K562 (cell line): ENCODE measurements around the gene STAM2. TPM values are rescaled to one million over a fixed set of nuclear protein-coding genes. Genes with fewer than 3 reads are reported as not detected.
A peak's percentile ranks its signal among the peaks of the same experiment; 100 is the strongest.

Experiments
- ARID1B ChIP-seq: fragments of 450-650 bp; IDR thresholded peaks from 2 replicates; pipeline ENCODE4 v1.6.1; 2016; ENCODE audit warnings: antibody characterized with exemption, mild to moderate bottlenecking, inconsistent platforms
- CREM ChIP-seq: IDR thresholded peaks from 2 replicates; pipeline ENCODE4 v1.6.1; 2014; ENCODE audit warnings: antibody characterized with exemption, low read depth
- DPF2 ChIP-seq: fragments of 450-650 bp; IDR thresholded peaks from 2 replicates; pipeline ENCODE4 v1.6.1; 2016
- EHMT2 ChIP-seq: fragments of 450-650 bp; IDR thresholded peaks from 2 replicates; pipeline ENCODE4 v1.6.1; 2018; ENCODE audit warnings: antibody characterized with exemption
- HNRNPL ChIP-seq: fragments of 200-400 bp; formaldehyde crosslinking; IDR thresholded peaks from 2 replicates; pipeline ENCODE4 v1.6.1; 2017; ENCODE audit warnings: low read depth, mild to moderate bottlenecking, low read length
- HOXB6 ChIP-seq: fragments of 250-450 bp; sonication (Bioruptor Pico); IDR thresholded peaks from 2 replicates; pipeline ENCODE4 v1.5.1; 2022; ENCODE audit warnings: mild to moderate bottlenecking, borderline replicate concordance
- JUNB ChIP-seq: fragments of 450-650 bp; formaldehyde crosslinking; conservative IDR thresholded peaks from 2 replicates; pipeline ENCODE4 v1.4.0; 2020; ENCODE audit warnings: mild to moderate bottlenecking
- KLF16 ChIP-seq: IDR thresholded peaks from 2 replicates; pipeline ENCODE4 v1.6.1; 2016; ENCODE audit warnings: antibody characterized with exemption
- NFATC3 ChIP-seq: fragments of 450-650 bp; IDR thresholded peaks from 2 replicates; pipeline ENCODE4 v1.6.1; 2017; ENCODE audit warnings: mild to moderate bottlenecking
- NR2C1 ChIP-seq, 2 experiments: fragments of 450-650 bp; IDR thresholded peaks; 2 replicates each; pipeline ENCODE4 v1.6.1; 2017; ENCODE audit warnings: mild to moderate bottlenecking in 2 of 2, antibody characterized with exemption in 1 of 2, inconsistent platforms in 1 of 2, missing compliant biosample characterization in 1 of 2, missing genetic modification characterization in 1 of 2
- NRF1 ChIP-seq, 2 experiments: fragments of 450-650 bp; IDR thresholded peaks in 1 of 2; conservative IDR thresholded peaks in 1 of 2; 2 replicates each; pipeline ENCODE4 v1.6.1; 2014; ENCODE audit warnings: mild to moderate bottlenecking in 2 of 2
- POLR2AphosphoS5 ChIP-seq: IDR thresholded peaks from 2 replicates; pipeline ENCODE4 v1.6.1; 2011; ENCODE audit warnings: mild to moderate bottlenecking, low read depth, low read length, moderate library complexity; ENCODE audit not compliant: control insufficient read depth, insufficient read depth
- SAP30 ChIP-seq: fragments of 200-600 bp; sonication (generic); IDR thresholded peaks from 2 replicates; pipeline ENCODE4 v1.6.1; 2012; ENCODE audit warnings: borderline replicate concordance, low read depth, mild to moderate bottlenecking, moderate library complexity, low read length, control low read depth, inconsistent platforms; ENCODE audit not compliant: insufficient read depth, poor library complexity, severe bottlenecking
- SMARCA5 ChIP-seq: fragments of 450-650 bp; IDR thresholded peaks from 2 replicates; pipeline ENCODE4 v1.6.1; 2016
- TBP ChIP-seq: optimal IDR thresholded peaks from 2 replicates; pipeline ENCODE3; 2011; ENCODE audit warnings: low read depth, low read length, improper control_type of control experiment
- TCF3 ChIP-seq: sonication (generic); formaldehyde crosslinking; IDR thresholded peaks from 2 replicates; pipeline ENCODE4 v1.4.0; 2020; ENCODE audit warnings: mild to moderate bottlenecking, missing genetic modification reagents
- XRCC3 ChIP-seq: fragments of 450-650 bp; IDR thresholded peaks from 2 replicates; pipeline ENCODE4 v1.6.1; 2017; ENCODE audit warnings: mild to moderate bottlenecking, moderate library complexity
- ZFP36 ChIP-seq: fragments of 150-350 bp; IDR thresholded peaks from 2 replicates; pipeline ENCODE4 v1.6.1; 2018; ENCODE audit warnings: low read length, low read depth; ENCODE audit not compliant: partially characterized antibody
- ZNF589 ChIP-seq: fragments of 200-800 bp; sonication (Bioruptor generic); IDR thresholded peaks from 2 replicates; pipeline ENCODE4 v1.6.1; 2016; ENCODE audit warnings: low read depth, missing genetic modification characterization, missing compliant biosample characterization
- polyA plus RNA-seq, 8 experiments: library from polyadenylated mRNA; depleted of rRNA in 4 of 8; stranded (reverse) in 5 of 8; unstranded in 3 of 8; fragments of >200 nt; fragmentation: Nextera tagmentation in 2 of 8; fragmentation: Illumina TruSeq in 1 of 8; extraction: Ambion mirVana in 2 of 8; extraction: Trizol in 1 of 8; gene quantifications; 2 replicates each; pipeline versions ENCODE4 v1.2.1 to v1.2.3, GENCODE V29; 2011 to 2014; ENCODE audit warnings: inconsistent platforms in 1 of 8, missing spikeins in 1 of 8
- total RNA-seq, 7 experiments: library from RNA; depleted of rRNA in 6 of 7; stranded (reverse); fragments of >200 nt in 6 of 7; fragmentation: Illumina TruSeq in 2 of 7; extraction: Trizol in 2 of 7; gene quantifications; 2 replicates each; pipeline versions ENCODE4 v1.2.1 to v1.2.3, GENCODE V29; 2011 to 2021; ENCODE audit warnings: low replicate concordance in 1 of 7
- TF ChIP-seq, protein P1 (sequence below): fragments of 450-650 bp; formaldehyde crosslinking; IDR thresholded peaks from 2 replicates; pipeline ENCODE4 v1.4.0; 2020; ENCODE audit warnings: mild to moderate bottlenecking, mixed read lengths
- TF ChIP-seq, protein P2 (sequence below): fragments of 250-450 bp; sonication (Bioruptor Pico); IDR thresholded peaks from 2 replicates; pipeline ENCODE4 v1.5.1; 2021; ENCODE audit warnings: mild to moderate bottlenecking
- TF ChIP-seq, protein P3 (sequence below), 2 experiments: fragments of 450-650 bp in 1 of 2; IDR thresholded peaks; 2 replicates each; pipeline ENCODE4 v1.6.1; 2011 to 2017; ENCODE audit warnings: low read depth in 2 of 2, antibody characterized with exemption in 1 of 2, borderline replicate concordance in 1 of 2, low read length in 1 of 2, mild to moderate bottlenecking in 1 of 2, mixed read lengths in 1 of 2; ENCODE audit not compliant: control insufficient read depth in 1 of 2

Gene STAM2
- total and polyA plus RNA-seq, 9 of the 15 experiments (the other 6 are each of a cell fraction or from before 2014, with no cell fraction given), result 4.5 to 13.9 (median 8.7) TPM

DNA sequence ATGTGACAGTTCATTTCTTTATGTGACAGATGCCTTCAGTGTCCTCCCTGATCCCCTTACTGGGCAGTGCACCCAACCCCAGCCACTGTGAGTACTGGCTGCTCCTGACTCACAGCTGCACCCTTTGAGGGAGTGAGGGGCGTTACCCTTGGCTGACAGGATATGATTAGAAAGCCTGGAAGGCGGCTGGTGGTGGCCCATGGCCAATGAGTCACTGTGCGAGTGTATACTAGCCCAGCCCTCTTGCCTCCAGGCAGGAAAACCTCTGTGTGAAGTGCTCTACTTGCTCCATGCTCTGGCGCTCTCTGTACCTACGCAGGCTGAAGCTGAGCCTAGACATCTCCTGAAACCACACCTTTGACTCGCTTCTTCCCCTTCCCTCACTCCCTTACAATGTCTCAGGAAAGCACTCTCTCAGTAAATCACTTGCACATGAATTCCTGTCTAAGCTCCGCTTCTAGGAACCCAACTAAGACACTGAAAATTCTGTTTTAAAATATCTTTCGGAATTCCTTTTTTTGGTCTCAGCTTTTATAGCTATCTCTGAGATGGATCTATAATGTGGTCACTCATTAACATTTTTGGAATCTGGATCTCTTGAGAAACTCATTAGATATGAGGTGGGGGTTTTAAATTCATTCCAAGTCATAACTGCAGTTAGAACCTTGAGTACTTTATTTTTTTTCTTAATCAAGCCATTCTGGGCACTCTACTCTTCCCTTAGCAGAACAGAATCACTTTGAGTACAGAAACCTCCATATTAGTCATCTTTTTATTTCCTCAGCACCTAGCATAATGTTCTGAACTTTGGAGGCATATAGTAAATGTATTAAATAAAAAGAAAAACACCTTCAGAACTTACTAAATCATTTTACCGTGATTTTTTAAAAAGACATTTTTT, 25.3 kb upstream of the STAM2 start (continued):
- TF ChIP-seq, protein P1, sequence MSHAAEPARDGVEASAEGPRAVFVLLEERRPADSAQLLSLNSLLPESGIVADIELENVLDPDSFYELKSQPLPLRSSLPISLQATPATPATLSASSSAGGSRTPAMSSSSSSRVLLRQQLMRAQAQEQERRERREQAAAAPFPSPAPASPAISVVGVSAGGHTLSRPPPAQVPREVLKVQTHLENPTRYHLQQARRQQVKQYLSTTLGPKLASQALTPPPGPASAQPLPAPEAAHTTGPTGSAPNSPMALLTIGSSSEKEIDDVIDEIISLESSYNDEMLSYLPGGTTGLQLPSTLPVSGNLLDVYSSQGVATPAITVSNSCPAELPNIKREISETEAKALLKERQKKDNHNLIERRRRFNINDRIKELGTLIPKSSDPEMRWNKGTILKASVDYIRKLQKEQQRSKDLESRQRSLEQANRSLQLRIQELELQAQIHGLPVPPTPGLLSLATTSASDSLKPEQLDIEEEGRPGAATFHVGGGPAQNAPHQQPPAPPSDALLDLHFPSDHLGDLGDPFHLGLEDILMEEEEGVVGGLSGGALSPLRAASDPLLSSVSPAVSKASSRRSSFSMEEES (CRISPR knock-in tag), result no peak
- TF ChIP-seq SAP30 (no peak), JUNB (CRISPR knock-in tag) (0 out of 2 replicates have a peak, but pooled peaks have one; percentile 9), KLF16 (no peak), TBP (peak; percentile 31), ZFP36 (peak; percentile 99), CREM (peak; percentile 48; the same call in 1 of the 2 replicates), ARID1B (peak; percentile 81), NRF1 (conservative IDR thresholded peaks at IDR 0.05 in 1 of 2, IDR thresholded peaks at IDR 0.05 in 1 of 2) (peak; percentile 24 to 34; a peak in 2 of 4 replicates), SMARCA5 (0 out of 2 replicates have a peak, but pooled peaks have one; percentile 73), HOXB6 (CRISPR knock-in tag) (no peak), XRCC3 (no peak), NR2C1 (IDR thresholded peaks at IDR 0.05) (no peak), NR2C1 (tag; IDR thresholded peaks at IDR 0.05) (no peak), ZNF589 (CRISPR knock-in tag) (0 out of 2 replicates have a peak, but pooled peaks have one; percentile 60), TCF3 (CRISPR knock-in tag) (peak; percentile 56; the same call in 1 of the 2 replicates), EHMT2 (peak; percentile 64), NFATC3 (no peak), POLR2AphosphoS5 (peak; percentile 66; the same call in 1 of the 2 replicates), DPF2 (peak; percentile 71), HNRNPL (no peak)
- TF ChIP-seq, protein P2, sequence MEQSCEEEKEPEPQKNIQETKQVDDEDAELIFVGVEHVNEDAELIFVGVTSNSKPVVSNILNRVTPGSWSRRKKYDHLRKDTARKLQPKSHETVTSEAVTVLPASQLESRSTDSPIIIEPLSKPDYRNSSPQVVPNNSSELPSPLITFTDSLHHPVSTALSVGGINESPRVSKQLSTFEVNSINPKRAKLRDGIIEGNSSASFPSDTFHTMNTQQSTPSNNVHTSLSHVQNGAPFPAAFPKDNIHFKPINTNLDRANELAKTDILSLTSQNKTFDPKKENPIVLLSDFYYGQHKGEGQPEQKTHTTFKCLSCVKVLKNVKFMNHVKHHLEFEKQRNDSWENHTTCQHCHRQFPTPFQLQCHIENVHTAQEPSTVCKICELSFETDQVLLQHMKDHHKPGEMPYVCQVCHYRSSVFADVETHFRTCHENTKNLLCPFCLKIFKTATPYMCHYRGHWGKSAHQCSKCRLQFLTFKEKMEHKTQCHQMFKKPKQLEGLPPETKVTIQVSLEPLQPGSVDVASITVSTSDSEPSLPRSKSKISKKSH (CRISPR knock-in tag), result no peak
- TF ChIP-seq, protein P3, sequence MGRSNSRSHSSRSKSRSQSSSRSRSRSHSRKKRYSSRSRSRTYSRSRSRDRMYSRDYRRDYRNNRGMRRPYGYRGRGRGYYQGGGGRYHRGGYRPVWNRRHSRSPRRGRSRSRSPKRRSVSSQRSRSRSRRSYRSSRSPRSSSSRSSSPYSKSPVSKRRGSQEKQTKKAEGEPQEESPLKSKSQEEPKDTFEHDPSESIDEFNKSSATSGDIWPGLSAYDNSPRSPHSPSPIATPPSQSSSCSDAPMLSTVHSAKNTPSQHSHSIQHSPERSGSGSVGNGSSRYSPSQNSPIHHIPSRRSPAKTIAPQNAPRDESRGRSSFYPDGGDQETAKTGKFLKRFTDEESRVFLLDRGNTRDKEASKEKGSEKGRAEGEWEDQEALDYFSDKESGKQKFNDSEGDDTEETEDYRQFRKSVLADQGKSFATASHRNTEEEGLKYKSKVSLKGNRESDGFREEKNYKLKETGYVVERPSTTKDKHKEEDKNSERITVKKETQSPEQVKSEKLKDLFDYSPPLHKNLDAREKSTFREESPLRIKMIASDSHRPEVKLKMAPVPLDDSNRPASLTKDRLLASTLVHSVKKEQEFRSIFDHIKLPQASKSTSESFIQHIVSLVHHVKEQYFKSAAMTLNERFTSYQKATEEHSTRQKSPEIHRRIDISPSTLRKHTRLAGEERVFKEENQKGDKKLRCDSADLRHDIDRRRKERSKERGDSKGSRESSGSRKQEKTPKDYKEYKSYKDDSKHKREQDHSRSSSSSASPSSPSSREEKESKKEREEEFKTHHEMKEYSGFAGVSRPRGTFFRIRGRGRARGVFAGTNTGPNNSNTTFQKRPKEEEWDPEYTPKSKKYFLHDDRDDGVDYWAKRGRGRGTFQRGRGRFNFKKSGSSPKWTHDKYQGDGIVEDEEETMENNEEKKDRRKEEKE (IDR thresholded peaks at IDR 0.05; ENCODE audit: borderline replicate concordance in 1 of 2, control insufficient read depth in 1 of 2, low read depth in 2 of 2, low read length in 1 of 2), result no peak
